Thyroid gland (tissue), 4 donors: Measurements from ENCODE around the gene GPR132. TPM values are rescaled to one million over a fixed set of nuclear protein-coding genes. Genes with fewer than 3 reads are reported as not detected.

Experiments used
- DNase-seq, 2 donors: peaks; one replicate each; pipeline ENCODE4 v3.0.0-alpha.2; 2019
- H3K27ac ChIP-seq, 3 donors: fragments of 200-600 bp; sonication (generic); 1 replicate in 2 of 3; 2 replicates in 1 of 3; pipeline ENCODE4 v1.5.1; 2016 to 2019; ENCODE audit warnings: mild to moderate bottlenecking in 1 of 3, moderate library complexity in 1 of 3
- H3K27me3 ChIP-seq: fragments of 200-600 bp; sonication (generic); one replicate; pipeline ENCODE4 v1.5.1; 2019
- H3K36me3 ChIP-seq, 2 donors: fragments of 200-600 bp; sonication (generic); one replicate each; pipeline ENCODE4 v1.5.1; 2016 to 2019
- H3K4me1 ChIP-seq, 2 donors: fragments of 200-600 bp; sonication (generic); one replicate each; pipeline ENCODE4 v1.5.1; 2017 to 2019
- H3K4me3 ChIP-seq, 3 donors: fragments of 200-600 bp; sonication (generic); replicated peaks in 1 of 3; 1 replicate in 2 of 3; 2 replicates in 1 of 3; pipeline ENCODE4 v1.5.1; 2016; ENCODE audit warnings: mild to moderate bottlenecking in 1 of 3
- H3K9me3 ChIP-seq: fragments of 200-600 bp; sonication (generic); one replicate; pipeline ENCODE4 v1.5.1; 2017
- CTCF ChIP-seq, 6 experiments: fragments of 200-600 bp in 3 of 6; fragments of 450-650 bp in 3 of 6; sonication (generic) in 3 of 6; IDR thresholded peaks; one replicate each; pipeline ENCODE4 v1.5.1; 2016 to 2019; ENCODE audit warnings: antibody characterized with exemption in 6 of 6, mild to moderate bottlenecking in 2 of 6, inconsistent platforms in 1 of 6, moderate library complexity in 1 of 6
- POLR2A ChIP-seq, 2 donors: fragments of 450-650 bp; IDR thresholded peaks; one replicate each; pipeline ENCODE4 v1.6.1; 2017; ENCODE audit warnings: antibody characterized with exemption in 2 of 2, mild to moderate bottlenecking in 2 of 2, moderate library complexity in 1 of 2
- WGBS, 2 donors: methylation state at CpG; one replicate each; pipeline ENCODE4 v1.1.5; 2017; 5-methylcytosine and 5-hydroxymethylcytosine counted together
- intact Hi-C: fragments of 100-400 bp; cut with DNase I; formaldehyde crosslinking; loops from one replicate; pipeline ENCODE4 v1.15.1; 2023
- total RNA-seq, 4 donors: library from RNA; depleted of rRNA; stranded (reverse); fragments of >200 nt; gene quantifications; one replicate each; pipeline ENCODE4 v1.2.3, GENCODE V29; 2016

The GPR132 gene
- total RNA-seq, 4 donors from 2014 or later, result 1.0 to 4.6 (median 2.1) TPM

- H3K27me3 ChIP-seq, result no peaks in the 10 kb centered on the region
- DNase-seq, result peak; percentile 59 to 61
- H3K9me3 ChIP-seq, result no peaks in the 10 kb centered on the region
- peaks cover 31 to 54% of the 10 kb centered on the region in 2 donors for H3K4me1 ChIP-seq
- H3K27ac ChIP-seq, result no peak overlapping the region
- 28 to 59% methylated on average over 16 to 18 of the region's 44 CpGs for WGBS, 2 donors
- no peaks in the 10 kb centered on the region for H3K36me3 ChIP-seq
- intact Hi-C loops, result loop anchor here (5.0 kb wide), 1 partner anchor 111 kb away; the partner anchor contains the start of gene AHNAK2
- TF ChIP-seq CTCF (IDR thresholded peaks at IDR 0.05) (no peak), POLR2A (IDR thresholded peaks at IDR 0.05) (no peak)
- H3K4me3 ChIP-seq, result no peak overlapping the region
These were observed 23.0 kb upstream of the GPR132 start for GRCh38 chr14:105087963-105088811.

DNA sequence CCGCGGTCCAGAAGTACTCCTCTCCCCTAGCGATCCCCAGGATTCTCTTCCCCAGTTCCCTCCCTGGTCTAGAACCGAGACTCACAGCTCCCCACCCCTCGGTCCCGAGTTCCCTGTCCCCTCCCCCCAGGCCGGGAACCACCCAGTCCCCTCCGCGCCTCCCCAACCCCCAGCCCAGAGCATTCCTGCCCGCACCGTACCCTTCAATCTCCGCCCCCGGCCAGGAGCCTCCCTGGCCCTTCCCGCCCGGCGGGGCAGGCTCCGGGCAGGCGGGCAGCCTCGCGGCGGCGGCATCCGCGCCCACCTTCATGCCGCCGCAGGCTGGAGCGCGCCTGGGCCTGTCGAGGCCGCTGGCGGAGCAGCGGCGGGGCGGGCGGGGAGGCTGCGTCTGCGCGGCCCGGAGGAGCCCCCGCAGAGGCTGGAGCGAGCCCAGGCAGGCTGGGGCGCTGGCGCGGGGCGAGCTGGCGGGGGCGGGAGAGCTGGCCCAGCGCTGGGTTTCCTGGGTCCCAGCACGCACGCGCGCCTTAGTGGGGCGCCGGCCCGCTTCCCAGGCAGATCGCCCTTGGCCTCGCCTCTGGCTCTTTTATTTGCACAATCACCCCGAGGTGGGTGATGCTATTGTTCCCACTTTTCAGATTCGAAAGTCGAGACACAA is 22.2 kb upstream of the GPR132 start:
- 2 to 15% methylated on average over 12 to 24 of the region's 60 CpGs for WGBS, 2 donors
- H3K27me3 ChIP-seq, result no peaks in the 10 kb centered on the region
- TF ChIP-seq CTCF (IDR thresholded peaks at IDR 0.05) (no peak), POLR2A (IDR thresholded peaks at IDR 0.05) (peak in 1 of 2 donors; percentile 9)
- H3K36me3 ChIP-seq, result no peaks in the 10 kb centered on the region
- intact Hi-C loops, result loop anchor here (5.0 kb wide), 1 partner anchor 110 kb away; the partner anchor contains the start of gene AHNAK2
- DNase-seq, result peak; percentile 49 to 56
- no peak overlapping the region for H3K27ac ChIP-seq
- H3K4me3 ChIP-seq, result peak overlapping the region in 1 of 3 donors; percentile 22
- H3K9me3 ChIP-seq, result no peaks in the 10 kb centered on the region
- H3K4me1 ChIP-seq, result peaks cover 26 to 48% of the 10 kb centered on the region in 2 donors

GRCh38 chr14:105086833-105087307 is 21.6 kb upstream of the GPR132 start:
- 0 to 1% methylated on average over 3 to 22 of the region's 45 CpGs for WGBS, 2 donors
- intact Hi-C loops, result loop anchor here (5.0 kb wide), 1 partner anchor 110 kb away; the partner anchor contains the start of gene AHNAK2
- peak overlapping the region in 1 of 3 donors; percentile 22 for H3K4me3 ChIP-seq
- H3K9me3 ChIP-seq, result no peaks in the 10 kb centered on the region
- H3K4me1 ChIP-seq, result peaks cover 20 to 42% of the 10 kb centered on the region in 2 donors
- DNase-seq, result peak; percentile 85 to 87
- H3K27ac ChIP-seq, result no peak overlapping the region
- H3K27me3 ChIP-seq, result no peaks in the 10 kb centered on the region
- H3K36me3 ChIP-seq, result no peaks in the 10 kb centered on the region
- TF ChIP-seq POLR2A (IDR thresholded peaks at IDR 0.05), result peak in 1 of 2 donors; percentile 22
- peak; percentile 62 to 92 (median 78) for TF ChIP-seq CTCF (IDR thresholded peaks at IDR 0.05)

DNA sequence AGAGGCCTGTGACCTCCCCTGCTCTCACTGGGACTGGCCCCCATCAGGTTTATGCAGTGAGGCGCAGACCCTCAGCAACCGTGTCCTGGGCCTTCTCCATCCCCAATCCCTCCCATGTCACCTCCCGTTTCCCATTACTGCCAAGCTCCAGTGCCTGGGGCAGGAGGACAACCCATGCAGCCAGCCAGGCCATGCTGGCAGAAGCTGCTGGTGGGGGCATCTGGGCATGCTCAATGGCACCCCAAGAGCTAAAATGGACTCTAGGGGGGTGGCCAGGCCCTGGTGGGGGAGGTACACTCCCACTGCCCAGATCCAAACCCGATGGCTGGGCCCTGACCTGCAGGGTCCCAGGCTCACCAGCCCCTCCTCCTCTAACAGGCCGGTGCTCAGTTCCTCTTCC is 20.5 kb upstream of the GPR132 start:
- DNase-seq, result no peak
- intact Hi-C loops, result loop anchor here (5.0 kb wide), 1 partner anchor 108 kb away; the partner anchor contains the start of gene AHNAK2
- Histone ChIP-seq H3K4me3 (no peak overlapping the region), H3K9me3 (no peaks in the 10 kb centered on the region), H3K36me3 (no peaks in the 10 kb centered on the region), H3K4me1 (peaks cover 13 to 31% of the 10 kb centered on the region in 2 donors), H3K27me3 (no peaks in the 10 kb centered on the region), H3K27ac (no peak overlapping the region)
- TF ChIP-seq CTCF (IDR thresholded peaks at IDR 0.05) (no peak), POLR2A (IDR thresholded peaks at IDR 0.05) (no peak)
- WGBS, 2 donors, result 80 to 86% methylated on average over 4 to 5 of the region's 5 CpGs
